Activated T-helper 1 cell treated with anti-CD3 and anti-CD28 coated beads, Interleukin-12 subunit alpha, Interleukin-12 subunit beta, Interleukin-2, Interleukin-4 antibody, amounts not matched to agents 30 ng/mL and 10 ng/mL and 1 ng/mL, durations not matched to agents 14 hours and 24 hours and 36 hours (primary cell): ENCODE results near the gene TARS2. TPM values are rescaled to one million over a fixed set of nuclear protein-coding genes. Genes with fewer than 3 reads are reported as not detected.

Source experiments
- DNase-seq: peaks from one replicate; pipeline ENCODE4 v3.0.0; 2021; ENCODE audit warnings: low spot score
- H3K27ac Mint-ChIP-seq: one replicate; pipeline ENCODE4 v1.8.0; 2021; ENCODE audit warnings: mild to moderate bottlenecking, mixed read lengths
- H3K27me3 Mint-ChIP-seq: one replicate; pipeline ENCODE4 v1.8.0; 2022; ENCODE audit warnings: mild to moderate bottlenecking, moderate library complexity, mixed read lengths; ENCODE audit not compliant: insufficient read depth
- H3K36me3 Mint-ChIP-seq: one replicate; pipeline ENCODE4 v1.8.0; 2021; ENCODE audit warnings: low read depth, mixed read lengths
- H3K4me1 Mint-ChIP-seq: one replicate; pipeline ENCODE4 v1.8.0; 2021; ENCODE audit warnings: low read depth, mixed read lengths
- H3K4me3 Mint-ChIP-seq: one replicate; pipeline ENCODE4 v1.8.0; 2021; ENCODE audit warnings: mild to moderate bottlenecking, moderate library complexity, mixed read lengths
- H3K9me3 Mint-ChIP-seq: one replicate; pipeline ENCODE4 v1.8.0; 2021; ENCODE audit warnings: mixed read lengths
- intact Hi-C: fragments of 100-400 bp; cut with micrococcal nuclease; formaldehyde crosslinking; loops from one replicate; pipeline ENCODE4 v1.15.1; 2024
- total RNA-seq: library from RNA; stranded (reverse); gene quantifications from 2 replicates; pipeline ENCODE4 v1.2.3, GENCODE V29; 2022

The TARS2 gene, protein sequence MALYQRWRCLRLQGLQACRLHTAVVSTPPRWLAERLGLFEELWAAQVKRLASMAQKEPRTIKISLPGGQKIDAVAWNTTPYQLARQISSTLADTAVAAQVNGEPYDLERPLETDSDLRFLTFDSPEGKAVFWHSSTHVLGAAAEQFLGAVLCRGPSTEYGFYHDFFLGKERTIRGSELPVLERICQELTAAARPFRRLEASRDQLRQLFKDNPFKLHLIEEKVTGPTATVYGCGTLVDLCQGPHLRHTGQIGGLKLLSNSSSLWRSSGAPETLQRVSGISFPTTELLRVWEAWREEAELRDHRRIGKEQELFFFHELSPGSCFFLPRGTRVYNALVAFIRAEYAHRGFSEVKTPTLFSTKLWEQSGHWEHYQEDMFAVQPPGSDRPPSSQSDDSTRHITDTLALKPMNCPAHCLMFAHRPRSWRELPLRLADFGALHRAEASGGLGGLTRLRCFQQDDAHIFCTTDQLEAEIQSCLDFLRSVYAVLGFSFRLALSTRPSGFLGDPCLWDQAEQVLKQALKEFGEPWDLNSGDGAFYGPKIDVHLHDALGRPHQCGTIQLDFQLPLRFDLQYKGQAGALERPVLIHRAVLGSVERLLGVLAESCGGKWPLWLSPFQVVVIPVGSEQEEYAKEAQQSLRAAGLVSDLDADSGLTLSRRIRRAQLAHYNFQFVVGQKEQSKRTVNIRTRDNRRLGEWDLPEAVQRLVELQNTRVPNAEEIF
- total RNA-seq: 77.3 and 77.4 TPM in 2 replicates

DNA sequence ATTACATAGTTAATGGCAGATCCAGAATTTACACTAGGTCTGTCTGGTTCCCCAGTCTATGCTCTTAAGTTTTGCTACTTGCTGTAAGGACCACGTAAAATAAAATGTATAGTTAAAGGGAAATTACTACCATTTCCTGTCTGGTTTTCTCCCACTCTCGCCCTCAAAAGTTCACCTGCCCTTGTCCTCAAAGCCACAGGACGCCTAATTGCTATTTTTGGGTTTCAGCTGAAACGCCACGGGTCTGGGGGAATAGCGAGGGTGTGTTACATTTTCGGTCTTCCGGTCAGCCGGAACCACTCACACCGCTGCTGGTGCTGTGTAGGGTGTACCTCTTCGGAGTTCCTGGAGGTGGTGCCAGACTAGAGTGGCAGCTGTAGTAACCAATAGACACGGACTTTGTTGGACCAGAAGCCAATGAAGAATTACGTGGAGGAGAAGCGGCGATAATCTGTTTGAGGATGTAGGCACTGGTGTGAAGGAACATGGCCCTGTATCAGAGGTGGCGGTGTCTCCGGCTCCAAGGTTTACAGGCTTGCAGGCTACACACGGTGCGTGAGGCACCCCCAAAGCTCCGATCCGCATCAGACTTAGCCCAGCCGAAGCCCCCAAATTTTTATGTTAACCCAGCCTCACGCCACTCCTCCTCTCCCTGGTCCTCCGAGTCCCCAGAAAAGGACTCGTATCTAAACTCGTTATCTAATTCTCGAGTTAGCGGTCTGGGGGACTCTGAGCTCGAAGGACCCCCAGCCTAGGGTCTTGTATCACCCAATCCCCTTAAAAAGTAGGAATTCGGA, at the start of gene TARS2:
Gene TARS2 (plus strand): TSS at position 454 of the 797 bp plus-strand sequence. CDS start 32 bp downstream, at position 486.
- no peaks in the 10 kb centered on the region for H3K27me3 Mint-ChIP-seq
- H3K36me3 Mint-ChIP-seq: peaks cover 30% of the 10 kb centered on the region
- intact Hi-C loops: loop anchor here (1.0 to 5.0 kb wide), 13 partner anchors 23 to 520 kb away; partner anchors contain the start of genes ANP32E, APH1A, ARNT and ENSA
- H3K4me1 Mint-ChIP-seq: peaks cover 35% of the 10 kb centered on the region
- H3K9me3 Mint-ChIP-seq: no peaks in the 10 kb centered on the region
- peak within 1 kb of the TSS; percentile 98 for H3K4me3 Mint-ChIP-seq
- DNase-seq: peak; percentile 94
- peak within 1 kb of the TSS; percentile 95 for H3K27ac Mint-ChIP-seq

DNA sequence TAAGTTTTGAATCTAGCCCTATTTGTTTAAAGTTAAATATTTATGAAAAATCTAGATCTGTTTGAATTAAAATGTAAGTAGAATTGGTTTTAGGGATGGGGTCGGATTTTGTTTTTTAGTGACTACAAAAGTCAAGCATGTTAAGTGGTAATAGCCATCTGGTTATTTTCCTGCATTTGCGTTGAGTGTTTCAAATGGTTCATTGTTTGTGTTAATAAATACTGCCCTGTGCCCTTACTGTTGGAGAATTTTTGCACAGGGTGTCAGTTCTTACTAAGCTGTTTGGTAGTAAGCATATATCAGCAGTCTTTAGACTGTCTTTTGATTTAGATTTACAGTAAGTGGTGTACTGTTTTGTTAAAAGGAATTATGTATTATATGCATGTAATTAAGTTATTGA, 46.1 kb upstream of the TARS2 start:
- no peak overlapping the region for H3K27ac Mint-ChIP-seq
- H3K4me3 Mint-ChIP-seq: no peak overlapping the region
- intact Hi-C loops: no loop called here
- H3K27me3 Mint-ChIP-seq: no peaks in the 10 kb centered on the region
- peaks cover 7% of the 10 kb centered on the region for H3K4me1 Mint-ChIP-seq
- H3K9me3 Mint-ChIP-seq: no peaks in the 10 kb centered on the region
- peaks cover 17% of the 10 kb centered on the region for H3K36me3 Mint-ChIP-seq
- no peak for DNase-seq

DNA sequence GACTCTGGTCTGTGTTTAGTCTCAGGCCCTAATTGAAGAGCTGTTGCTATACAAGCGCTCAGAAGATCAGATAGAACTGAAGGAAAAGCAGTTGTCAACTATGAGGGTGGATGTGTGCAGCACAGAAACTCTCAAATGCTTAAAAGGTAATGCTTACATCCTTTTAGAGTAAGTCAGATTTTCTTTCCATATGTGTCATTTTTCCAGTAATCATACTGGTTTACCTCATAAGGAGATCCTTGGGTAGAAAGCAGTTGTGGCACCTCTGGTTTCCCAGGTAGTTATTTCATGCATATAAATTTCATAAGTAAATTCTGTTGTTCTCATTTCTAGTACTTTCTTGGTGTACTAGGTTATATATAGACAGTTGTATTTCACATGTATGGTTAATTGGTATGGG, 43.0 kb upstream of the TARS2 start:
- peaks cover 17% of the 10 kb centered on the region for H3K36me3 Mint-ChIP-seq
- peak overlapping the region; percentile 28 for H3K27ac Mint-ChIP-seq
- intact Hi-C loops: no loop called here
- H3K27me3 Mint-ChIP-seq: no peaks in the 10 kb centered on the region
- no peaks in the 10 kb centered on the region for H3K9me3 Mint-ChIP-seq
- no peak overlapping the region for H3K4me3 Mint-ChIP-seq
- peaks cover 7% of the 10 kb centered on the region for H3K4me1 Mint-ChIP-seq
- no peak for DNase-seq

DNA sequence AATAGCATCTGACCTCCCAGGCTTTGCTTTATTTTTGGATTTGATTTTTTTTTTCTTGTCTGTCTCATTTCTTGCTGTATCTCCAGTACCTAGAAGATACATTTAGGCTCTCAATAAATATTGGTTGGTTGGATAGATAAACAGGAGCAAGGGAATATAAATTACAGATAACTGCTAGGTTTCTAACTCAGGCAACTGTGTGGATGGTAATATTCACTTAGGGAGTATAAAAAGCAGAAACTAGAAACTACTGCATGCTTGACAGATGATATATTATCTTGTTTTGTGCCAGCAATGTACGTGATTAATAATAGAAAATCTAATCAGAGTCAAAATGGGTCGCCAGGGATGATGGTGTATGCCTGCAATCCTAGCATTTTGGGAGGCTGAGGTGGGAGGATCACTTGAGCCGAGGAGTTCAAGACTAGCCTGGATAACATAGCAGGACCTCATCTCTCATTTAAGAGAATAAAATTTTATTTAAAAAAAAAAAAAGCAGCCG, 31.0 kb upstream of the TARS2 start:
- intact Hi-C loops: no loop called here
- Mint-ChIP-seq H3K9me3 (no peaks in the 10 kb centered on the region), H3K4me3 (no peak overlapping the region), H3K27me3 (no peaks in the 10 kb centered on the region), H3K4me1 (peaks cover 3% of the 10 kb centered on the region), H3K27ac (no peak overlapping the region), H3K36me3 (peaks cover 17% of the 10 kb centered on the region)
- no peak for DNase-seq

DNA sequence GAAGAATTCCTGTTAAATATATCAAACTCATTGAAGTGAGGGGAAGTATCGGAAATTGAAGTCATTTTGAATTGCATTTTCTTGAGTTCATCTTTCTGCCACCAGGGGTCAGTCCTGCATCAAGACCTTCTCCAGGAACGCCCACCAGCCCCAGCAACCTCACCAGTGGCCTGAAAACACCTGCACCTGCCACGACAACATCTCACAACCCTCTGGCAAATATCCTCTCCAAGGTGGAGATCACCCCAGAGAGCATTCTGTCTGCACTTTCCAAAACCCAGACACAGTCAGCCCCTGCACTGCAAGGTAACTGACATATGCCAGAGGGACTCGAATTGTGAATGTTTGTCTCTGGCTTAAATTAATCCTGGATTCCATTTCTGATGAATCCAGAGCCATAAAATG, 22.8 kb upstream of the TARS2 start:
- DNase-seq: peak; percentile 50
- Mint-ChIP-seq H3K27ac (peak overlapping the region; percentile 63), H3K4me3 (no peak overlapping the region), H3K9me3 (no peaks in the 10 kb centered on the region), H3K36me3 (peaks cover 17% of the 10 kb centered on the region), H3K4me1 (peaks cover 5% of the 10 kb centered on the region), H3K27me3 (no peaks in the 10 kb centered on the region)
- intact Hi-C loops: loop anchor here (1.0 to 5.0 kb wide), 6 partner anchors 23 to 458 kb away; partner anchors contain the start of genes CA14, FALEC and TARS2

DNA sequence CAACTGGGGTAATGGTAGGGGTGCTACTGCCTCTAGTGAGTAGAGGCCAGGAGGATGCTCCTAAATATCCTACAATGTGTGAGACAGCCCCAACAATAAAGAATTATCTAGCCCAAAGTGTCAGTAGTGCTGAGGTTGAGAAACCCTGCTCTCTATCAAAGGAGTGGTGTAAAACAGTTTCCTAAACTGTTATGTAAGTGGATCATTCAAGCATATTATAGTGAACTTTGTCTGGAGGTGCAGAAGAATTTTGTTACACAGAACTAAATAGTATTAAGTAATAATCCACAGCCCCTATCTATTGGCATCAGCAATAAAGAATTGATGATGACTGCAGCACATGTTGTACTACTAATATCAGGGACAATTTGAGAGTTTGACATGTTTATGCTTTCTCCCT, 20.3 kb upstream of the TARS2 start:
- DNase-seq: no peak
- Mint-ChIP-seq H3K4me3 (no peak overlapping the region), H3K27ac (no peak overlapping the region), H3K9me3 (no peaks in the 10 kb centered on the region), H3K4me1 (peaks cover 5% of the 10 kb centered on the region), H3K36me3 (peaks cover 30% of the 10 kb centered on the region), H3K27me3 (no peaks in the 10 kb centered on the region)
- intact Hi-C loops: no loop called here

DNA sequence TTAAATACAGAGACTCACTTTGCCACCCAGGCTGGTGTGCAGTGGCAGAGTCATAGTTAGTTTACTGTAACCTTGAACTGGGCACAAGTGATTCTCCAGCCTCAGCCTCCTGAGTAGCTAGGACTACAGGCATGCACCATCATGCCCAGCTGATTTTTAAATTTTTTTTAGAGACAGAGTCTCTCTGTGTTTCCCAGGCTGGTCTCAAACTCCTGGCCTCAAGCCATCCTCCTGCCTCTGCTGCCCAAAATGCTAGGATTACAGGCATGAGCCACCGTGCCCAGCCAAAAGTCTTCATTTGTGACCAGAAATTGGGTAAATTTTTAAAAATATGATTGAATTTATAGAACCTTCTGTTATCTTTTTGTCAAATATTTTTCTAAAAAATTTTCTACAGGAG, 17.9 kb upstream of the TARS2 start:
- H3K4me3 Mint-ChIP-seq: no peak overlapping the region
- no peak for DNase-seq
- H3K27ac Mint-ChIP-seq: no peak overlapping the region
- H3K36me3 Mint-ChIP-seq: peaks cover 32% of the 10 kb centered on the region
- no peaks in the 10 kb centered on the region for H3K27me3 Mint-ChIP-seq
- H3K4me1 Mint-ChIP-seq: peaks cover 2% of the 10 kb centered on the region
- intact Hi-C loops: no loop called here
- H3K9me3 Mint-ChIP-seq: no peaks in the 10 kb centered on the region

DNA sequence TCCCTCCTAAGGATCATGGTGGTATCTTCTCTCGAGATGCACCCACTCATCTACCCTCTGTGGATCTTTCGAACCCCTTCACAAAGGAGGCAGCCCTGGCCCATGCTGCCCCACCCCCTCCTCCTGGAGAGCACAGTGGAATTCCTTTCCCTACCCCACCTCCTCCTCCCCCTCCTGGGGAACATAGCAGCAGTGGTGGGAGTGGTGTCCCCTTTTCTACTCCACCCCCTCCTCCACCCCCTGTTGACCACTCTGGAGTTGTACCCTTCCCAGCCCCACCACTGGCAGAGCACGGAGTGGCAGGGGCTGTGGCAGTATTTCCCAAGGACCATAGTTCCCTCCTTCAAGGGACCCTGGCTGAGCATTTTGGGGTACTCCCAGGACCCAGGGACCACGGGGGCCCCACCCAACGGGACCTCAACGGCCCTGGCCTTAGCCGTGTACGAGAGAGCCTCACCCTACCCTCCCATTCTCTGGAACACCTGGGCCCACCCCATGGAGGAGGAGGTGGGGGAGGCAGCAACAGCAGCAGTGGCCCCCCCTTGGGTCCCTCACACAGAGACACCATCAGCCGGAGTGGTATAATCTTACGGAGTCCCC, 14.5 kb upstream of the TARS2 start:
- DNase-seq: no peak
- H3K27me3 Mint-ChIP-seq: no peaks in the 10 kb centered on the region
- no peak overlapping the region for H3K4me3 Mint-ChIP-seq
- intact Hi-C loops: loop anchor here (10.0 kb wide), 1 partner anchor 352 kb away; no protein-coding TSS in a partner anchor
- H3K9me3 Mint-ChIP-seq: no peaks in the 10 kb centered on the region
- H3K36me3 Mint-ChIP-seq: peaks cover 23% of the 10 kb centered on the region
- H3K27ac Mint-ChIP-seq: no peak overlapping the region
- H3K4me1 Mint-ChIP-seq: peaks cover 6% of the 10 kb centered on the region

DNA sequence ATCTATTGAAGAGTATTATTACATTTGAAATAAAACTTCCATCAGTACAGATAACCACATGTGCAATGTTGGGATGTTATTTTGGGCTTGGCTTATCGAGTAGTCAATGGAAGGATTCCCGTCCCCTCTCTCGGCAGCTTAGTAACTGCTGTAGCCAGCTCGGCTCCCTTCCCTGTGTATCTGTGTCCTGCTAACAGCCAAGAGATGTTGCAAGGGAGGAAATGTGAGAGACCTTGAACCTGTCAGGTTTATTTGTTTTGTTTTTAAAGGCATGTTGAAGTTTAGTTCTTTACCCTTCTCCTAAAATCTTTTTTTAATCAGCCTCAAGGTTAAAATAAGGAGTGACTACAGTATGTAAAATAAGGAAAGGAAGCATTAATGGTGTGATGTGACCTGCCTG, 13.6 kb upstream of the TARS2 start:
- intact Hi-C loops: loop anchor here (10.0 kb wide), 1 partner anchor 351 kb away; no protein-coding TSS in a partner anchor
- H3K27ac Mint-ChIP-seq: no peak overlapping the region
- no peak for DNase-seq
- no peaks in the 10 kb centered on the region for H3K9me3 Mint-ChIP-seq
- peaks cover 6% of the 10 kb centered on the region for H3K4me1 Mint-ChIP-seq
- H3K27me3 Mint-ChIP-seq: no peaks in the 10 kb centered on the region
- H3K4me3 Mint-ChIP-seq: no peak overlapping the region
- peaks cover 23% of the 10 kb centered on the region for H3K36me3 Mint-ChIP-seq

DNA sequence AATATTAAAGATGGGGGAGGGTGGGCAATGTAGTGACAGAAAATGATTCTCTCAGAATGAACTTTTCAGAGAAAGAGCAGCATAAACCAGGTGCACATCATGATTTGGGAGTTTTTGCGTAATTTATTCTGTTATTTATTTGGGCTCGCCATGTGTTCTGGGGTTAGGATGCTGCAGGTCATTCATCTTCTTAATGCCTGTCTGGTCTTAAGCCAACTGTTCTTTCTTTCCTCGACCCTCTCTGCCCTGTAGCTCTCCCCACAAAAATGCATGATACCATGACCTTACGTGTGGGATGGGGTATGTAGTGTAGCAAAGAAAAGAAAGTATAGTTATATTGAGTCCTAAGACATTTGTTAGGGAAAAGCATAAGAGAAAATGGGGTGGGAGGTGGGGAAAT, 12.3 kb upstream of the TARS2 start:
- no peaks in the 10 kb centered on the region for H3K9me3 Mint-ChIP-seq
- peaks cover 23% of the 10 kb centered on the region for H3K36me3 Mint-ChIP-seq
- peaks cover 6% of the 10 kb centered on the region for H3K4me1 Mint-ChIP-seq
- DNase-seq: no peak
- H3K4me3 Mint-ChIP-seq: no peak overlapping the region
- intact Hi-C loops: loop anchor here (10.0 kb wide), 1 partner anchor 350 kb away; no protein-coding TSS in a partner anchor
- no peaks in the 10 kb centered on the region for H3K27me3 Mint-ChIP-seq
- no peak overlapping the region for H3K27ac Mint-ChIP-seq

DNA sequence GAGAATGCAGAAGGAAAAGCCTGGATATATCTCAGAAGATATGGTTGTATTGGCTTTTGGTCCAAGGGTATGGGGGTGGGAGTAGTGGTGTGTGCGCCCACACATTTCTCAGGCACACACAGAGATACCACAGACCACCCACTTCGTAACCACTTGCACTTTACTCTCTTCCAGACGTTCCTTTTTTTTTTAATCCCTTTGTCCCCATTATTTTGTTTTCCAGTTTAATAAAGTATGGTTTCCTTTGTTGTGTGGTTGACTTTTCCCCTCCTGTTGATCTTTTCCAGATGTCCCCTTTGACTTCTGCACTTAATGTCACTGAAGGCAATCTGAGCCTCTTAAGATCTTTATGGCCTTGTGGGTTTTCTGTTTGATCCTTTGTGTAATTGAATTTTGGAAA, 10.5 kb upstream of the TARS2 start:
- Mint-ChIP-seq H3K4me1 (peaks cover 6% of the 10 kb centered on the region), H3K4me3 (no peak overlapping the region), H3K27ac (no peak overlapping the region), H3K27me3 (no peaks in the 10 kb centered on the region), H3K36me3 (peaks cover 5% of the 10 kb centered on the region), H3K9me3 (no peaks in the 10 kb centered on the region)
- DNase-seq: no peak
- intact Hi-C loops: loop anchor here (10.0 kb wide), 1 partner anchor 348 kb away; no protein-coding TSS in a partner anchor

DNA sequence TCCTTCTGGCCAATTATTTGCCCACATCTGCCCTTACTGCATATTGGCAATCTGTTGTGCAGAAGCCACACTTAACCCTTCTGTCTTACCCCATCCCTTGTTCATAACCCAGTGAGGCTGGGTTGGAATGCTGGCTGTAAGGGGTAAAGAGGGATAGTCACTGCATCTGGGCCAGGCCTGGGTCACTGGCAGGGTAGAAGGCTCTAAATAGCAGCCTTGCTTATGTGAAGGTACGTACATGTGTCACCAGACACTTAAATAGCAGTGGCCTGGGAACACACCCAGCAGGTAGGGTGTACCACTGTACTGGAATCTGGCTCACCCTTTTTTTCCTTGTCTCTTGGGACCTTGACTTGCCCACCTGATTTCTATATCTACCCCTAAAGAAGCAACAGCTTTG, 9.9 kb upstream of the TARS2 start:
- peaks cover 4% of the 10 kb centered on the region for H3K36me3 Mint-ChIP-seq
- no peak overlapping the region for H3K27ac Mint-ChIP-seq
- H3K27me3 Mint-ChIP-seq: no peaks in the 10 kb centered on the region
- H3K4me3 Mint-ChIP-seq: no peak overlapping the region
- intact Hi-C loops: loop anchor here (10.0 kb wide), 1 partner anchor 347 kb away; no protein-coding TSS in a partner anchor
- no peaks in the 10 kb centered on the region for H3K9me3 Mint-ChIP-seq
- DNase-seq: no peak
- peaks cover 6% of the 10 kb centered on the region for H3K4me1 Mint-ChIP-seq
